Measurements from ENCODE around the gene LPAR5. TPM values are rescaled to one million over a fixed set of nuclear protein-coding genes. Genes with fewer than 3 reads are reported as not detected.
A peak's percentile ranks its signal among the peaks of the same experiment; 100 is the strongest.

The LPAR5 gene
- total and polyA plus RNA-seq, 2 of the 13 experiments (the other 11 are each of a cell fraction or from before 2014, with no cell fraction given) = 0.09 to 0.32 TPM

DNA sequence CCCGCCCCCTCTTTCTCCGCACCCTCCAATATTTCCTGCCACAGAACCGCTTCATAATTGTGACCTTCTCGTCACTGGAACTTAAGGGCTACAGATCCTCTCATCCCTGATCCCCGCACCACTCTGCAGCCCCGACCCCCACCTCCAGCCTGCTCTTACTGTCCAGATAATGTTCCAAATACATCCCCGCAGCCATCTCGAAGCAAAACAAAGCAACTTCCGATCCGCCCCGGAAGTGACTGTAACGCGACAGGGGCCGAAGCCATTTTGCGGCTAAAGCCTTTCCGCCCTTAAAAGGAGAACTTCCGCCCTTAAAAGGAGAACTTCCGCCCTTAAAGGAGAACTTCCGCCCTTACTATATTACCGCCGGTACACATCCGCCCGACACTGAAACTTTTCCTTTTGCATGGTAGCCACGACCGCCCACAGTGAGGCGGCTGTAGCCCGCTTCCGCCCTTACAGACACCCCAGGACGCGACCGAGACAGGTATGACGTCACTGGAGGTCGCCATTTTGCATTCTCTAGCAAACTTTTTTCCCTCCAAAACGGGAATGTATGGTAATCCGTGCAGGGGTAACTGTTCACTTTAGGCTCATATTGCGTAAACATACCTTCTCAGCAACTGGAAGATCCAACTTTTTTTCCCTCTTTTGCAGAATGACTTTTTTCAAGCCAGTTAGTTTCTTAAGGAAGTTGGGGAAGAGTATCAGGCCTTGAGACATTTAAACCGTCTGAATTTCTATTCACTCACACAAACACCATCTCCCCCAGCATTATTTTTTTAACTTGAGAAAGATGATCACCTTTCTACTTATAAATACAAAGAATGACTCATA is 27.4 kb upstream of the LPAR5 start, which contains the start of gene ING4 (continued):
- TF ChIP-seq TARDBP (CRISPR knock-in tag; IDR thresholded peaks at IDR 0.05) (peak; percentile 86), YY1 (IDR thresholded peaks at IDR 0.05; ENCODE audit: insufficient read depth, insufficient replicate concordance, low read depth, low read length) (peak; percentile 96), RFXAP (CRISPR knock-in tag; IDR thresholded peaks at IDR 0.05; ENCODE audit: borderline replicate concordance) (peak; percentile 81; the same call in 1 of the 2 replicates), DR1 (CRISPR knock-in tag; IDR thresholded peaks at IDR 0.05) (no peak; the same call in 1 of the 2 replicates), EP300 (IDR thresholded peaks at IDR 0.05; ENCODE audit: low read depth in 2 of 2, low read length in 2 of 2) (peak in 1 of 2 experiments; percentile 39; a peak in 2 of 4 replicates), EP300 (CRISPR knock-in tag; IDR thresholded peaks at IDR 0.05; ENCODE audit: borderline replicate concordance) (no peak), ZBTB21 (CRISPR knock-in tag; IDR thresholded peaks at IDR 0.05) (peak; percentile 99), CBFB (CRISPR knock-in tag; IDR thresholded peaks at IDR 0.05) (peak; percentile 64; the same call in 1 of the 2 replicates), NFIB (CRISPR knock-in tag; IDR thresholded peaks at IDR 0.05; ENCODE audit: borderline replicate concordance) (no peak), ZMAT5 (CRISPR knock-in tag; IDR thresholded peaks at IDR 0.05; ENCODE audit: borderline replicate concordance, low read depth) (no peak), MXI1 (IDR thresholded peaks at IDR 0.05; ENCODE audit: borderline replicate concordance, low read depth, low read length) (peak; percentile 41; the same call in 1 of the 3 replicates), SALL1 (CRISPR knock-in tag; IDR thresholded peaks at IDR 0.05) (peak; percentile 66; the same call in 1 of the 2 replicates), SCMH1 (CRISPR knock-in tag; IDR thresholded peaks at IDR 0.05; ENCODE audit: borderline replicate concordance) (no peak), ZMYM2 (CRISPR knock-in tag; IDR thresholded peaks at IDR 0.05) (peak; percentile 58), ZNF724P (CRISPR knock-in tag; IDR thresholded peaks at IDR 0.05; ENCODE audit: borderline replicate concordance) (no peak), SPEN (CRISPR knock-in tag; IDR thresholded peaks at IDR 0.05; ENCODE audit: low read depth) (no peak; the same call in 1 of the 2 replicates), PHF20 (CRISPR knock-in tag; IDR thresholded peaks at IDR 0.05) (peak; percentile 98), ZNF615 (CRISPR knock-in tag; IDR thresholded peaks at IDR 0.05; ENCODE audit: borderline replicate concordance) (peak; percentile 98), RBAK (CRISPR knock-in tag; IDR thresholded peaks at IDR 0.05) (no peak), ZNF607 (CRISPR knock-in tag; IDR thresholded peaks at IDR 0.05; ENCODE audit: borderline replicate concordance) (peak; percentile 73; the same call in 1 of the 2 replicates)
- TF ChIP-seq, protein P1, sequence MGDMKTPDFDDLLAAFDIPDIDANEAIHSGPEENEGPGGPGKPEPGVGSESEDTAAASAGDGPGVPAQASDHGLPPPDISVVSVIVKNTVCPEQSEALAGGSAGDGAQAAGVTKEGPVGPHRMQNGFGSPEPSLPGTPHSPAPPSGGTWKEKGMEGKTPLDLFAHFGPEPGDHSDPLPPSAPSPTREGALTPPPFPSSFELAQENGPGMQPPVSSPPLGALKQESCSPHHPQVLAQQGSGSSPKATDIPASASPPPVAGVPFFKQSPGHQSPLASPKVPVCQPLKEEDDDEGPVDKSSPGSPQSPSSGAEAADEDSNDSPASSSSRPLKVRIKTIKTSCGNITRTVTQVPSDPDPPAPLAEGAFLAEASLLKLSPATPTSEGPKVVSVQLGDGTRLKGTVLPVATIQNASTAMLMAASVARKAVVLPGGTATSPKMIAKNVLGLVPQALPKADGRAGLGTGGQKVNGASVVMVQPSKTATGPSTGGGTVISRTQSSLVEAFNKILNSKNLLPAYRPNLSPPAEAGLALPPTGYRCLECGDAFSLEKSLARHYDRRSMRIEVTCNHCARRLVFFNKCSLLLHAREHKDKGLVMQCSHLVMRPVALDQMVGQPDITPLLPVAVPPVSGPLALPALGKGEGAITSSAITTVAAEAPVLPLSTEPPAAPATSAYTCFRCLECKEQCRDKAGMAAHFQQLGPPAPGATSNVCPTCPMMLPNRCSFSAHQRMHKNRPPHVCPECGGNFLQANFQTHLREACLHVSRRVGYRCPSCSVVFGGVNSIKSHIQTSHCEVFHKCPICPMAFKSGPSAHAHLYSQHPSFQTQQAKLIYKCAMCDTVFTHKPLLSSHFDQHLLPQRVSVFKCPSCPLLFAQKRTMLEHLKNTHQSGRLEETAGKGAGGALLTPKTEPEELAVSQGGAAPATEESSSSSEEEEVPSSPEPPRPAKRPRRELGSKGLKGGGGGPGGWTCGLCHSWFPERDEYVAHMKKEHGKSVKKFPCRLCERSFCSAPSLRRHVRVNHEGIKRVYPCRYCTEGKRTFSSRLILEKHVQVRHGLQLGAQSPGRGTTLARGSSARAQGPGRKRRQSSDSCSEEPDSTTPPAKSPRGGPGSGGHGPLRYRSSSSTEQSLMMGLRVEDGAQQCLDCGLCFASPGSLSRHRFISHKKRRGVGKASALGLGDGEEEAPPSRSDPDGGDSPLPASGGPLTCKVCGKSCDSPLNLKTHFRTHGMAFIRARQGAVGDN (CRISPR knock-in tag; IDR thresholded peaks at IDR 0.05) = peak; percentile 72
- TF ChIP-seq, protein P2, sequence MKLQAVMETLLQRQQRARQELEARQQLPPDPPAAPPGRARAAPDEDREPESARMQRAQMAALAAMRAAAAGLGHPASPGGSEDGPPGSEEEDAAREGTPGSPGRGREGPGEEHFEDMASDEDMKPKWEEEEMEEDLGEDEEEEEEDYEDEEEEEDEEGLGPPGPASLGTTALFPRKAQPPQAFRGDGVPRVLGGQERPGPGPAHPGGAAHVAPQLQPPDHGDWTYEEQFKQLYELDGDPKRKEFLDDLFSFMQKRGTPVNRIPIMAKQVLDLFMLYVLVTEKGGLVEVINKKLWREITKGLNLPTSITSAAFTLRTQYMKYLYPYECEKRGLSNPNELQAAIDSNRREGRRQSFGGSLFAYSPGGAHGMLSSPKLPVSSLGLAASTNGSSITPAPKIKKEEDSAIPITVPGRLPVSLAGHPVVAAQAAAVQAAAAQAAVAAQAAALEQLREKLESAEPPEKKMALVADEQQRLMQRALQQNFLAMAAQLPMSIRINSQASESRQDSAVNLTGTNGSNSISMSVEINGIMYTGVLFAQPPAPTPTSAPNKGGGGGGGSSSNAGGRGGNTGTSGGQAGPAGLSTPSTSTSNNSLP (IDR thresholded peaks at IDR 0.05; ENCODE audit: low read depth, low read length) = peak; percentile 44; the same call in 1 of the 2 replicates

Data from HepG2 (cell line).